ENCODE measurements around the gene COL6A1. TPM values are rescaled to one million over a fixed set of nuclear protein-coding genes. Genes with fewer than 3 reads are reported as not detected.
A peak's percentile ranks its signal among the peaks of the same experiment; 100 is the strongest.

The COL6A1 gene
- total RNA-seq, 4 donors from 2014 or later = 25.0 to 242 (median 54.9) TPM

DNA sequence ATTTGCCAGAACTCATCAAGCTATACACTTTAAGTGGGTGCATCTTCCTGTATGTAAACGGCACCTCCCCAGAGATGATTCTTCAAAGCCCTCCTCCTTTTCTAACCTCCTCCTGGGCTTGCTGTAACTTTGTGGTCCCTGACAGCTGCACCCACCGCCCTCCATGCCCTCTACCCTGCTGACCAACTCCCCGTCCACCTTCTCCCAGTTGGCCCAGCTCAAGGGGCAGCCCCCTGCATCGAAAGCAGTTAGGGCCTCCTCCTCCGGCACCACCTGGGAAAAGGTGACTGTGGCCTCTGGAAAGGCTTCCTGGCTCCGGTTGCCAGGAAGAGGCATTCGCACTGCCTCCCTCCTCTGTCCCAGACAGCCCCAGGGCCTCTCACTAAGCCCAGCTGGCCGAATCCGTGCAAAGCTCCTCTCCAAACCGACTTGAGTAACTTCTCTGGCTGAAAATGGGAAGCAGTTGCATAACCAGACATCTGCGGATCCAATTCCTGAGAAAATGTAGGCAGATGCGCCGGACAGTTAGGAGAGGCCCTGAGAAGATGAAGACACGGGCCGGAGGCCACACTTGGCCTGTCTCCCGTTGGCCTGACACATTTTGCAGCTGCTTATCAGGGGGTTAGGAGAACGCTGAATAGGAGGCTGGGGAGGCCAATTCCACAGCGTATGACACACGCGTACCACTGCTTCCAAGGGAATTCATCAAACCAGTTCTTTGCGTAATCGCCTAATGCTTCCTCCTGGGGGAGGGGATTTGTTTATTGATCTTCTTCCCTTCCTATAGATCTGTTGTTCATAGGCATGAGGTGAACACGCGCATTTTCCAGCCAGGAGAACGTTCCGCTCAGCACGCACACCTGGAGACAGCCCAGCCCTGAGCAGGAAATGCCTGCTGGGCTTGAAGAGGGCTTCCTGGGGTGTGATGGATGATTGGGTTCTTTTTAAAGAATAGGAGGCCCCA, 67.6 kb downstream of the COL6A1 start:
- H3K27ac ChIP-seq = peak overlapping the region; percentile 65 to 94 (median 88)
- TF ChIP-seq, protein P1, sequence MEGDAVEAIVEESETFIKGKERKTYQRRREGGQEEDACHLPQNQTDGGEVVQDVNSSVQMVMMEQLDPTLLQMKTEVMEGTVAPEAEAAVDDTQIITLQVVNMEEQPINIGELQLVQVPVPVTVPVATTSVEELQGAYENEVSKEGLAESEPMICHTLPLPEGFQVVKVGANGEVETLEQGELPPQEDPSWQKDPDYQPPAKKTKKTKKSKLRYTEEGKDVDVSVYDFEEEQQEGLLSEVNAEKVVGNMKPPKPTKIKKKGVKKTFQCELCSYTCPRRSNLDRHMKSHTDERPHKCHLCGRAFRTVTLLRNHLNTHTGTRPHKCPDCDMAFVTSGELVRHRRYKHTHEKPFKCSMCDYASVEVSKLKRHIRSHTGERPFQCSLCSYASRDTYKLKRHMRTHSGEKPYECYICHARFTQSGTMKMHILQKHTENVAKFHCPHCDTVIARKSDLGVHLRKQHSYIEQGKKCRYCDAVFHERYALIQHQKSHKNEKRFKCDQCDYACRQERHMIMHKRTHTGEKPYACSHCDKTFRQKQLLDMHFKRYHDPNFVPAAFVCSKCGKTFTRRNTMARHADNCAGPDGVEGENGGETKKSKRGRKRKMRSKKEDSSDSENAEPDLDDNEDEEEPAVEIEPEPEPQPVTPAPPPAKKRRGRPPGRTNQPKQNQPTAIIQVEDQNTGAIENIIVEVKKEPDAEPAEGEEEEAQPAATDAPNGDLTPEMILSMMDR (IDR thresholded peaks at IDR 0.05) = no peak
- TF ChIP-seq POLR2A (IDR thresholded peaks at IDR 0.05) = no peak
- no peak overlapping the region for H3K4me3 ChIP-seq
- H3K27me3 ChIP-seq = peaks cover 0 to 17% (median 0%) of the 10 kb centered on the region in 4 donors
- no peak for DNase-seq
- peaks cover 14 to 36% (median 17%) of the 10 kb centered on the region in 3 donors for H3K4me1 ChIP-seq
- intact Hi-C loops (cut with DNase I) = no loop called here
- 23 to 34% methylated on average over 21 to 25 of the region's 27 CpGs for WGBS, 2 donors
- H3K9me3 ChIP-seq = no peaks in the 10 kb centered on the region
- H3K36me3 ChIP-seq = no peaks in the 10 kb centered on the region

DNA sequence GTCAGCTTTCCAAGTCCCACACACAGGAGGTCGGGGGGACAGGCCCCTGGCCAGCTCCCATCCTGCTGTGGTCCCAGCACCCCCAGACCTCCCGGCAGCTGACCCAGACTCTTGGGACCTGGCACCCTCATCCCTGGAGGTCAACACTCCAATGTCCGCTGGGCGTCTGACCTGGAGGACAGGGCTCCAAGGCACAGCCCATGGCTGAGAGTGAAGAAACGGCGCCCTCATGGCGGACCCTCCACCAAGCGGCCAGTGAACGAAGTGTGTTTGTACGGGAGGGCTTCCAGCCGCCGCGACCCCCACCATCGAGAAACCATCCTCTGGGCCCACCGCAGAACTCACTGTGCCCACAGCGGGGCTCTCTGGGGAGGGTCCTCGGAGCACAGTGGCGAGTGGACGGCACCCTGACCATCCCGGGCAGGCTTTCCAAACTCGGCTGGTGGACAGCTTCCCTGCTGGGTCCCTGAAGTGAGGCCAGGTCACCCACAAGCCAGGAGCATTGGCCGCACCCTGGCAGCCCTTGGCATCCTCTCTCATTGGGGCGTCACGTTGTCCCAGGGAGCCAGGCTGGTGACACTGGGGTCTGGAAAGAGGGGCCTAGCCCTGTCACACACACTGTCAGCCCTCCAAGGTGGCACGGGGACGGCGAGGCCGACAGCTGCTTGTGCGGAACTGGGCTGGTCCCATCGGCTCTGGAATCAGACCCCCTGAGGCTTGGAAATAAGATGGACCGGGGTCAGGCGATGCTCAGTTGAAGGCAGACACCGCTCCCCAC, 68.5 kb downstream of the COL6A1 start:
- TF ChIP-seq, protein P1 (IDR thresholded peaks at IDR 0.05) = no peak
- no peak for TF ChIP-seq POLR2A (IDR thresholded peaks at IDR 0.05)
- Histone ChIP-seq H3K4me1 (peaks cover 14 to 45% (median 21%) of the 10 kb centered on the region in 3 donors), H3K4me3 (no peak overlapping the region), H3K36me3 (no peaks in the 10 kb centered on the region), H3K27me3 (peaks cover 0 to 18% (median 0%) of the 10 kb centered on the region in 4 donors), H3K9me3 (no peaks in the 10 kb centered on the region), H3K27ac (peak overlapping the region; percentile 65 to 94 (median 88))
- WGBS, 2 donors = 71 to 88% methylated on average over 7 to 13 of the region's 33 CpGs
- DNase-seq = no peak
- intact Hi-C loops (cut with DNase I) = no loop called here

DNA sequence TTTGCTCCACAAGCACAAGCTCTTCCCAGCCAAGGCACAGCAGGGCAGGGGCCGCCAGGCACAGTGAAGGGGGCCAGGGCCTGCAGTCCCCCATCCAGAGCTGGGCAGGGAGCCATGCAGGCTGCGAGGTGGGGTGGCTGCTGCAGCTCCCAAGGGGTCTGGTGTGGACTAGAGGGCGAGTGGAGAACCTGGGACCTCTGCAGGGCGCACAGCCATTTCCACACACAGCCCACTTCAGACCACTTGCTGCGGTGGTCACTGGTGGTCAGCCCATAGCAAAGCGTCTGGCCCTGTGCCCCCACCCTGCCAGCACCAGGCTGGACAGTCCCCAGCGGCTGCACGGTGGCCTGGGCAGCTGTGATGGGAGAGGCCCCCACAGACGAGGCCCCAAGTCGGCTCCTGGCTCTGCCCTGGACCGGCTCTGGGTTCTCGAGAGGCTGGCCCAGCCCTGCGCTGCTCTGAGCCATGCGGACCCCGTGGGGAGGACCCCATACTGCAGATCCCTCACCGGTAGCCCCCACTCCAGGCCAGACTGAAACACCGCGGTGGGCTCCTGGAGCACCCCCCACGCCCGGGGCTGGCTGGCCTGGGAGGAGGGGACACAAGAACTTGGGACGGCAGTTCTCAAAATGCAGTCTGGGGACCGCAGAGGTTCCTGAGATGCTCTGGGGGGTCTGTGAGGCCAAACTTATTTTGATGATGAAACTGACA, 69.3 kb downstream of the COL6A1 start:
- H3K27ac ChIP-seq = peak overlapping the region; percentile 65 to 94 (median 88)

DNA sequence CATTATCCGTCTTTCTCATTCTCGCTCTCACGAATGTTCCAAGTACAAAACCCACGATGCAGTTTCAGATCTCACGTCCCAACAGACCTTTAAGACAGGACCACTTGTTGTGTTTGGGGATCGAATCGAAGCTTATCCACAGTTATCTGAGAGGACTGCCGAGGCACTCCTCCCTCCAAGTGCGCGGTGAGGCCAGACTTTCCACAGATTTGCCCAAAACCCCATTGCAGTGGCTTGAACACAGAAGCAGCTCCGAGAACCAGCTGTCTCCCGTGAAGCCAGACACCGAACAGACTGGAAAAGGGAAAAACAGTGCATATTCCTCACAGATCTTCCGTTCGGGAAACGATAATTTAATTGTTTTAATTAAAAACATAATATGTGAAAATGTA, 69.8 kb downstream of the COL6A1 start:
- Histone ChIP-seq H3K9me3 (no peaks in the 10 kb centered on the region), H3K27ac (peak overlapping the region in 3 of 4 donors; percentile 86 to 94 (median 90)), H3K36me3 (no peaks in the 10 kb centered on the region), H3K27me3 (peaks cover 0 to 31% (median 0%) of the 10 kb centered on the region in 4 donors), H3K4me3 (no peak overlapping the region), H3K4me1 (peaks cover 14 to 58% (median 32%) of the 10 kb centered on the region in 3 donors)
- intact Hi-C loops (cut with DNase I) = no loop called here
- no peak for DNase-seq
- no peak for TF ChIP-seq POLR2A (IDR thresholded peaks at IDR 0.05)
- WGBS, 2 donors = 79 to 84% methylated on average over 11 to 16 of the region's 16 CpGs

More for the DNA sequence above, 69.3 kb downstream of the COL6A1 start:
- TF ChIP-seq, protein P1 (IDR thresholded peaks at IDR 0.05) = no peak
- no peak for TF ChIP-seq POLR2A (IDR thresholded peaks at IDR 0.05)
- H3K9me3 ChIP-seq = no peaks in the 10 kb centered on the region
- no peak overlapping the region for H3K4me3 ChIP-seq
- H3K27me3 ChIP-seq = peaks cover 0 to 25% (median 0%) of the 10 kb centered on the region in 4 donors
- no peak for DNase-seq
- 67 to 86% methylated on average over 1 to 14 of the region's 22 CpGs for WGBS, 2 donors
- intact Hi-C loops (cut with DNase I) = no loop called here
- H3K4me1 ChIP-seq = peaks cover 14 to 52% (median 29%) of the 10 kb centered on the region in 3 donors
- no peaks in the 10 kb centered on the region for H3K36me3 ChIP-seq
